GM21576 (cell line): Measurements from ENCODE around the gene SHC1.

Experiments used
- ATAC-seq: cut with Tn5 transposase; IDR thresholded peaks from one replicate; pipeline ENCODE4 v1.9.1; 2021; ENCODE audit warnings: mild to moderate bottlenecking, moderate library complexity; ENCODE audit not compliant: unreplicated experiment

The SHC1 gene

DNA sequence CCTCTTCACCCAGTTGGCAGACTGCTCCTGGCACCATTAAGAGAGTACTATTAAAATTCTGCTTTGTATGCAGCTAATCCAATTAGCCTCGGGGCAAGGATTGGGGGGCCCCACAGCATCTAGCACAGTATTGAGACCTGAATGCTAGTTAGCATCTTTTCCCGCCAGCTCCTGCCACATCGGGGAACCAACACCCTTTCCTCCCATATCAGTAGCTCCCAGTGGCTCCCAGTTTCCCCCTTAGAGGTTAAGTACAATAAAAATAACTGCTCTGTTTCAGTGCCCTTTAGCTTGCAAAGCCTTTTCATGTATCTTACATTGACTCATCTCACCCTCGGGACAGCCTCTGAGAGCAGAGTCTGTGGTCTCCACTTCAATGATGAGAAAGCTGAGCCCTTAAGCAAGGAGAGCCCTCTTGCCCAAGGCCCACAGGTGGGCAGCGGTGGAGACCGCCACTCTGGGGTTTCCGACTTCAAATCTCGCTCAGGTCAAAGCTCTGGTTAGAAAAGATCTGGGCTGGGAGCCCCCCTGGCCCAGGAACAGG, 29.8 kb downstream of the SHC1 start:
- ATAC-seq: no peak

DNA sequence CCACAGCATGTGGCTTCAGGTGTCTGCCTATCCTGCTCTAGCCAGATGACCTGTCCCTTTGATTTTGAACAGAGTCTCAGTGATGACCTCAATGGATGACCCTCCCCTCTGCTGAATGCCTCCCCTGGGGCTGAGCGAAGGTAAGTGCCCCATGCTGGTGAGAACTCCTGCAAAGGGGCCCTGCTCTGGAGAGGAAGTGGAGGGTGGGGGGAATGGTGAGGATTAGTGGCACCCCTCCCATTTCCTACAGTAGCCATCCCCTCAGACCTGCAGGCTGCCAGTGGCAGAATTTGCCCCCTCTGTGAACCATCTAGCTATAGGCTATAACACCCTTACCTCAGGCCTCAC, 30.4 kb downstream of the SHC1 start:
- ATAC-seq: no peak

DNA sequence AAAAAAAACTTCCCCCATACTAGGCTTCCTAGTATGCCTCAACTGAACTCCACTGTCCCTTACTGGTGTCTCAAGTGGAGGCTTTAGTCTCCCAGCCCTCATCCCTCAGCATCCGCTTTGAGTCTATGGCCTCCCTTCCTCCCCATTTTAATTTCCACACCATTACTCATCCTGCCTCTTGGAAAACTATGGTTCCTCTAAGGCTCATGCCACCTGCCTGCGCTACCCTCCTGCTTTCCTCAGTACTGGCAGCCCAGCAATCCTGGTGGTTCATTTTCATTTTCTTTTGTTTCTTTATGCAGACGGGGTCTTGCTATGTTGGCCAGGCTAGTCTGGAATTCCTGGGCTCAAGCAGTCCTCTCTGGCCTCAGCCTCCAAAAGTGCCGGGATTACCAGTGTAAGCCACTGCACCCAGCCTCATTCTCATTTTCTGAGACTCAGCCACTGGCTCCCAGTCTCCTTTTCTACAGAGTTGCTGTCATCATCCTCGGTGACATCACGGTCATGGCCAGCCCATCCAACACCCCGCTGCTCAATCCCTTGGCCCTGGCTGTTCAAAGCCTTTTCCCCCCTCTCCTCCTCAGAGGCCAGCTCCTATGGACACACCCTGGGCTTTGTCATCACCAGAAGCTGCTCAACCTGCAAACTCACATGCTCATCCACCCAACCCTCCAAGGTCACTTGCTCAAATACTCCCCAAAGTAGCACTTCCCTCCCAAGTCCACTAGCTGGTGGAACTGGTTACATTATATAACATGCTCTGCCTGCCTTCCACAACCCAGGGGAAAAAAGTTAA, 31.7 kb downstream of the SHC1 start:
- ATAC-seq: no peak

DNA sequence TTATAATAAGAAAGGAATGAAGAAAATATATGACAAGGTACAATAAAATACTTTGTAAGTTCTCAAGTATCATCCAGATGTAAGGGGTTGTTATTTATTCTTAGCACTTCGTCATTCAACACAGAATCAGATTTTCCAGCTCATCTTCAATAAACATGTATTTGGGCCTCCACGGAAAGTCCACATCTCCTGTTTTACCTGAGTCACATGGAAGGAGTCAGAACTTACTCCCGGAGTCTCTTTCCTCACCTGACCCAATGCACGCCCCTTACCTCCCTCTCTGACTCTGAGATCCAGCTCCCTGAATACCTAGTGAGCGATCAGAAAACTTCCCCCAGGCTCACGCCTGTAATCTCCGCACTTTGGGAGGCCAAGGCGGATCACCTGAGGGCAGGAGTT, 32.6 kb downstream of the SHC1 start:
- no peak for ATAC-seq

DNA sequence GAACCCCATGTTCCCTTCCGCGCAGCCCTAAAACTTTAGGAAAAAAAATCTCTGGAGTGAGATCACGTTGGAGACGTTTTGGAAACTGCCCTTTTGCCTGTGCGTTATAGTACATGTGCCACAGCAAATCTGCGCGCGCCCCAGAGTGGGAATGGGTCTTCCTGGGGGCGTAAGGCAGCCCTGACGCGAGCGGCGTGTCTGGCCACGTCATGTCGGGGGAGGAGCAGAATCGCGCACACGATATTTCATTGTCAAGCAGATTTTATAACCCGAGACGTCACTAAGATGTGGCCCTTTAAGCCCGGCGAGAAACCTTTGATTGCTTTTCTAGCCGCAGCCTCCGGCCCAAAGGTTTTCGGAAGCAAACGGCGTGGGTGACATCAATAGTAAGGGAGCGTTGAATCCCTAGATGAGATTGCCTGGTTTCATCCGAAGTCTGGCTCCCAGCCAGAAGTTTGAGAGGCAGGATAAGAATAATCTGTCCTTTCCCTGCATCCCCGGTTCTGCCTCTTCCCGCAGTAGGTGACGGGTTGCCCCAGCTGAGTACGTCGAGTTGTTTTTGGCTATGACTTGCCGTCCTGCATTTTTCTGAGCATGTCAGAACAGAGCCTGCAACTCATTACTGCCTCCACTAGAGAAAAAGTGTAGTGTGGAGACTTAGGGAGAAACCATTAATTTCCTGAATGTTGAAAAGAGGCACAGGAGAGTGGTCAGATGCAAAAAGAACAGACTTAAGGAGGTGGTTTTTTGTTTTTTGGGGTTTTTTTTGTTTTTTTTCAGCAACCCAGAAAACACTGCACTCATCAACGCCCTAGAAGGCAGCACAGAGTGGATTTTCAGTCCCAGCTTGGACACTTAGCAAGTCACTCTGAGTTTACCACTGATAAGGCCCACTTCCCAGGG, 33.2 kb downstream of the SHC1 start:
- peak; percentile 56 for ATAC-seq

DNA sequence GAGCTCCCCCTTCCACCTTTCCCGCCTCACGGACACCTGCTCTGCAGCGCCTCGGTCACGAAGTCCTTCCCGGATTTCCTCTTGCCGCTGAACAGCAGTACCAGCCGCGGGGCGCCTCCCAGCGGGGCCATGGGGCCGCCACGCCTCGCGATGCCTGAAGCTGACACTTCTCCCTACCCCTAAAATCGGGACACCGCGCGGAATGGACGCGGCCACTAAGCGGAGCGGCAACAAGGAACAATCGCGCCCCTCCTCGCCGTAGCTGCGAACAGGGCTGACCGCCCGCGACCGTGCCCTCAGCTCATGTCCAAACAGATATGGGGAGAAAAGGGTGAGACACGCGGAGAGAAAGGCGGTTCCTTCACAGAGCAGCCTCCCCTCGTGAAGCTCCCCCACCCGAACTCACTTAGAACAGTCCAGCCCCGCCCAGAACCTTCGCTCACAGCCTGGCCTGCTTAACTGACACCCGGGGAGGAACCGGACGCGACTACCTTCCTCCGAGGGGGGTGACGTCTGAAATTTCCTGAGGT, 33.9 kb downstream of the SHC1 start, which contains the start of gene PMVK:
Gene PMVK, minus strand, starts transcription at position 165 of the 530 bp plus-strand sequence. Its CDS starts 34 bp downstream, at position 131.
- ATAC-seq: peak; percentile 68

DNA sequence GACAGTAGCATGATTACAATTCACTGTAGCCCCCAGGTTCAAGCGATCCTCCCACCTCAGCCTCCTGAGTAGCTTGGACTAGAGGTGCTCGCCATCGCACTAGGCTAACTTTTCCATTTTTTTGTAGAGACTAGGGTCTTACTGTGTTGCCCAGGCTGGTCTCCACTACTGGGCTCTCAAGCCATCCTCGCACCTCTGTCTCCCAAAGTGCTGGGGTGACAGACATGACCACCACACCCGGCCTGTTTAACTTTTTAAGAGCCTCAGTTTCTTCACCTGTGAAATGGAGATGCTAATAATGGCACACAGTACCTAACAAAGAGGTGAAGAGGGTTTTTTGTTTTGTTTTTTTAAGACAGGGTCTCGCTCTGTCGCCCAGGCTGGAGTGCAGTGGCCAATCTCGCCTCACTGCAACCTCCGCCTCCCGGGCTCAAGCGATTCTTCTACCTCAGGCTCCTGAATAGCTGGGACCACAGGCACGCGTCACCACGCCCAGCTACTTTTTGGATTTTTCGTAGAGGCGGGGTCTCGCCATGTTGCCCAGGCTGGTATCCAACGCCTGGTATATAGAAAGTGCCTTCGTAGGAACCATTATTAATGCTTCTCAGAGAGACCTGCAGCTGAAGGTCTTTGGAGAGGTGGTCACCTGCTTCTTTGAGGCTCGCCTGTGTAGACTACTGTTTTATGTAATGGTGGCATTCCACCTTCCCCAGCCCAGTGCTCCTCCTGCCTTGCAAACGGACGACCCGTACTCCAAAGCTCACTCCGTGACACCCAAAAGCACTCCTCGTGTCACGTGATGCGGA, 34.6 kb downstream of the SHC1 start:
- no peak for ATAC-seq

DNA sequence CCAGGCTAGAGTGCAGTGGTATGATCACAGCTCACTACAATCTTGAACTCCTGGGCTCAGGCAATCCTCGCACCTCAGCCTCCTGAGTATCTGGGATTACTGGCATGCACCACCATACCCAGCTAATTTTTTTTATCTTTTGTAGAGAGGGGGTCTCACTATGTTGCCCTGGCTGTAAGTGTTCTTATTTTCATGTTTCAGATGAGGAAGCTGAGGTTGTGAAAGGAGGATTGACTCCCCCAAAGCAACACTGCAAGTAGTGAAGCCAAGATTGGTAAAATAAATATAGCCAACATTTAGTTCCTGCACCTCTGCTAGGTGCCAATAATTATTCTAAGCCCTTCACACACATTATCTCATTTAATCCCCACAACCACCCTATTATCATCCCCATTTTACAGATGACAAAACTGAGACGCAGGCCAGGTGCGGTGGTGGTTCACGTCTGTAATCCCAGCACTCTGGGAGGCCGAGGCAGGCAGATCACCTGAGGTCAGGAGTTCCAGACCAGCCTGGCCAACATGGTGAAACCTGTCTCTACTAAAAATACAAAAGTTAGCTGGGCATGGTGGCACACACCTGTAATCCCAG, 36.1 kb downstream of the SHC1 start:
- ATAC-seq: no peak

DNA sequence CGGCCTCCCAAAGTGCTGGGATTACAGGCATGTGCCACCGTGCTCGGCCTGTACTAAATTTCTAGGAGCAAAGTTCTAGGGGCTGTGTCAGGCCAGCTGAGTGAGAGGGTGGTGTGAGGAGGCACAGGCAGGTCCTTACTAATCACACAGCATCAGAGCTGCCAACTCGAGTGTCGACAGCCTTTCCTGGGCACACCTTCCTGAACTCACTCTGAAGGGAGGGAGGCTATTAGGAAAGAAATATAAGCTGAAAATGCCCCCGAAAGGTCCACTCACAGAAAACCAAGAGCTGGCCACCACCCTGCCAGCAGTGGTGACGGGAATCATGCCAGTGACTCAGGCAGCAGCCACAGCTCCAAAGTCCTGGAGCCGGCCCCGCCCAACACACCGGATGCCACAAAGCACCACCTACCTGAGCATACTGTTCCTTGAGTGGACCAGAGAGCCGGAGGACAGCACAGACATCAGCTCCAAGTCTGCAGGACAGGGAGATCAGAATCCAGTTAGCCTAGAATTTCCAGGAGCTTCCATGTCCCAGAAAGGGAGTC, 38.5 kb downstream of the SHC1 start:
- no peak for ATAC-seq

DNA sequence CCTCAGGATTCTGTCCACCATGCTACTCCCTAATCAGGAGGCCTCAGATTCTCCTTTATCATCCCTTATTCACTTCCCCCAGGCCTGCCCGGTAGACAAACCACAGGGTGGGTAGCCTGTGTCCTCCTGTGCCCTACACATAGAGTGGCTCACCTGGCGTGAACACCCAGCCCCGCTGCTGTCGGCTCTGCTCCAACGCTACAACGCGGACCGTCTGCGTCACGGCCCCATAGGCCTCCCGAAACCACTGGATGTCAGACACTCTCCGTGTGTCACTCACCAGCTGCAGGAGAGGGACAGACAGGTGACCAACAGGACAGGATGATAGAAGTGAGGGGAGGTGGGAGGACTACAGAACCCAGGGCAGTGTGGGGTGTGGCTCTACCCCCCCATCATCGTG, 44.3 kb downstream of the SHC1 start:
- no peak for ATAC-seq

DNA sequence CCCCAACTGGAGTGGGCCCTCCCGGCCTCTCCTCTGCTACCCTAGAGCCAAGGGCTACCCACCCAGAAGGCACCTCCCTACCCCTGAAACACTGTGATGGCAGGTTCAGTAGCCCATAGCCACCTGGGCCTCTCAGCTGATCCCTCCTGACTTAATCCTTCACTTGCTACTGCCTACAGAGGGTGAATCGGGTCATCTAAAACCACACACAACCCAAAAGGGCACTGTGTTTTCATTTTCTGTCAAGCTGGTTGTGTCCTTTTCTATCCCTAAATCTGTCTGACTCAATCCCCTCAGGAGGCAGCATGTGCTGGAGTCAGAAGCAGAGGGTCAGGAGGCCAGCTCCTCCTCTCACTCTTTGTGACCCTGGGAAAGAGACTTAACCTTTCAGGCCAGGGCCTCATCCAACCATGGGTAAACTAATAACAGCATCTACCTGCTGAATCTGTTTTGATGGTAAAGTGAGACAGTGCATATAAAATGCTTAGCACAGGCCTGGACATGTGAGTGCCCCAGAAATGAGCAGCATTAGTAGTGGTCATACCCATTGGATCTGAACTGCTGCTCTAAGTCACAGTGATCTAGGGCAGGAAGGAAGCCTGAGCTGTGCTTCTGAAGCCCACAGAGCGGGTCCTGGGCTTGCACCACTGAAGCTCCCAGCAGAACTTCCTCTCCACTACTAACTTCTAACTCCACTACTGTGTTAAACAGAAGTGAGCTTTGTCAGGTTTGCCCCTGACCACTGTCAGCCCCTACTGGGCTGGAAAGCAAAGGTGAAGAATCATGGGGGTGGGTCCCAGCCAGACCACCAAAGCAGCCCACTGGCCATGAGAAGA, 45.0 kb downstream of the SHC1 start:
- no peak for ATAC-seq

DNA sequence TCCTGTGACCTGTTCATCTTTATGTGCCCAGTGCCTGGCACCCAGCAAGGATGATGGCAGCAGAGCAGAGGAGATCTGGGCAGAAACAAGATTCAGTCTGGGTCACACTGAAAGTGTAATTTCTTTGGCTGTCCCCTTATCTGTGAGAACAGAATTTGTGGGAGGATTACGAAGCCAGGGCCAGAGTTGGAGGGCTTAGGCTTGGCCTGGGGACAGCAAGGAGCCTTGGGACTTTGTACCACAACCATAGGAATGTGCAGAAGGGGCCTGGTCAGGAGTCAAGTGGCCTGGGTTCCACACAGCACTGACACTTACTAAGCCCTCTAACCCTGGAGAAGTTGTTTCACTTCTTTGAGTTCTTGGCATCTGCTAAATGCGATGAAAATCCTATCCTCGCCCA, 46.9 kb downstream of the SHC1 start:
- ATAC-seq: no peak

DNA sequence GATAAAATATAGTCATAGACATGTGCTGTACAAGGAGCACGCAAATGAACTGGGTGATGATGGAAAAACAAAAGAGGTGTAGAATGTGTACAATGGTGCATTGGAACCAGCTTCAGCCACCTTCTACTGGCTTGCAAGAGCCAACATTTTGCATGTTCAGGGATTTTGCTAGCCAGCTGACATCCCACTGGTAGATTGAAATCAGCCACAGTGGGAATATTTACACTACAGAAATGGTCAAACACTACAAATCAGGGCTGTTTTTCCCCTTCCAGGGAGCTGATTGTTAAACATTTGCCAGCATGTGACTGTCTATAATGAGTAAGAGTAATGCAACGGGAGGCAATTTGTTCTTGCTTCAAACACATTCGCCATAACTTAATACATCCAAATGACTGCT, 57.3 kb downstream of the SHC1 start:
- ATAC-seq: no peak

DNA sequence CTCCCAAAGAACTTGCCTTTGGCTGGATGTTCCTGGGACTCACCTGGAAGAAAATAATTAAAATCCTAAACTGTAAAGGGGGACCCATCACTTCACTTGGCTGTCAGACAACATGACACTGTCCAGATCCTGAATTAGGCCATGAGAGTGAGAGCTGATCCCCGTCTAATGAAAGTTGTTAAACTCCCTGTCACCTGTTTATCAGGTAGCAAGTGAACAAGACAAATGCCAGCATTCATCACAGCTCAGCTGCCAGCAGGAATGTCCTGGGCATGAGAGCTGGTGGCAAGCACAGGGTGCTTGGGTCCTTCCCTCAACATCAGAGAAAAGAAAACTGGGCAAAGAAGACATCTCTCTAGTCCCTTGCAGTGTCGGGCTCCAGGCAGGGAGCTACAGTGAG, 57.8 kb downstream of the SHC1 start:
- ATAC-seq: no peak
